CD4-positive, alpha-beta T cell (primary cell): ENCODE data around the gene IFITM10. TPM values are rescaled to one million over a fixed set of nuclear protein-coding genes. Genes with fewer than 3 reads are reported as not detected.

ENCODE experiments used
- ATAC-seq: fragments of 200-7000 bp; cut with Tn5 transposase; one replicate; pipeline ENCODE4 v1.10.0; 2022; ENCODE audit warnings: mild to moderate bottlenecking; ENCODE audit not compliant: poor library complexity
- CTCF ChIA-PET: fragments of 350-600 bp; sonication (Branson Sonifier 250); formaldehyde crosslinking; loops from one replicate; lab custom pipeline; 2021; ENCODE audit warnings: antibody characterized with exemption, inconsistent platforms; lab: Charles Lee
- POLR2A ChIA-PET: fragments of 350-600 bp; sonication (Branson Sonifier 250); formaldehyde crosslinking; loops from one replicate; lab custom pipeline; 2021; ENCODE audit warnings: antibody characterized with exemption, inconsistent platforms; lab: Charles Lee
- DNase-seq, 14 experiments: peaks; one replicate each; pipeline ENCODE4 v3.0.0-alpha.2; 2013 to 2020; ENCODE audit warnings: mixed read lengths in 2 of 14
- H3K27ac ChIP-seq, 2 donors: one replicate each; pipeline versions ENCODE4 v1.5.1 to v1.7.0; 2013; ENCODE audit warnings: low read length in 2 of 2, low read depth in 1 of 2, mild to moderate bottlenecking in 1 of 2
- H3K27me3 ChIP-seq, 2 experiments: 1 replicate in 1 of 2; 2 replicates in 1 of 2; pipeline versions ENCODE4 v1.6.1 to v1.7.0; 2013; ENCODE audit warnings: low read length in 2 of 2, control low read depth in 1 of 2, mild to moderate bottlenecking in 1 of 2, moderate library complexity in 1 of 2; ENCODE audit not compliant: insufficient read depth in 2 of 2, control insufficient read depth in 1 of 2
- H3K36me3 ChIP-seq: one replicate; pipeline ENCODE4 v1.6.1; 2013; ENCODE audit warnings: low read length, control low read depth; ENCODE audit not compliant: insufficient read depth
- H3K4me1 ChIP-seq: one replicate; pipeline ENCODE4 v1.6.1; 2013; ENCODE audit warnings: low read length, control low read depth; ENCODE audit not compliant: insufficient read depth
- H3K4me3 ChIP-seq: one replicate; pipeline ENCODE4 v1.5.1; 2013; ENCODE audit warnings: mild to moderate bottlenecking, low read length, moderate library complexity
- H3K9me3 ChIP-seq, 2 experiments: 1 replicate in 1 of 2; 2 replicates in 1 of 2; pipeline versions ENCODE4 v1.6.1 to v1.7.0; 2013; ENCODE audit warnings: low read length in 2 of 2, mild to moderate bottlenecking in 2 of 2, control low read depth in 1 of 2, moderate library complexity in 1 of 2; ENCODE audit not compliant: control insufficient read depth in 1 of 2, insufficient read depth in 1 of 2
- H3K27ac Mint-ChIP-seq: one replicate; pipeline ENCODE4 v1.8.0; 2020; ENCODE audit warnings: mixed read lengths
- H3K27me3 Mint-ChIP-seq: one replicate; pipeline ENCODE4 v1.8.0; 2021; ENCODE audit warnings: mixed read lengths
- H3K36me3 Mint-ChIP-seq: one replicate; pipeline ENCODE4 v1.8.0; 2021; ENCODE audit warnings: low read depth, mixed read lengths
- H3K4me1 Mint-ChIP-seq: one replicate; pipeline ENCODE4 v1.8.0; 2021; ENCODE audit warnings: low read depth, mixed read lengths
- H3K4me3 Mint-ChIP-seq: one replicate; pipeline ENCODE4 v1.8.0; 2020; ENCODE audit warnings: mild to moderate bottlenecking, mixed read lengths
- H3K9me3 Mint-ChIP-seq: one replicate; pipeline ENCODE4 v1.8.0; 2020; ENCODE audit warnings: mixed read lengths
- CTCF ChIP-seq: fragments of 200-600 bp; IDR thresholded peaks from one replicate; pipeline ENCODE4 v1.8.0; 2022; ENCODE audit warnings: antibody characterized with exemption, mild to moderate bottlenecking
- intact Hi-C, 2 experiments: fragments of 100-400 bp; cut with DNase I in 1 of 2; cut with micrococcal nuclease in 1 of 2; formaldehyde crosslinking; loops; one replicate each; pipeline versions ENCODE4 v1.15.1 to v1.9.0; 2023 to 2025; cut with DNase I, micrococcal nuclease
- total RNA-seq, 174 experiments: library from RNA in 2 of 174; stranded (reverse) in 2 of 174; gene quantifications; one replicate each; pipeline ENCODE4 v1.2.3 and lab custom pipeline; 2021 to 2026

The IFITM10 gene
- total RNA-seq, 2 experiments from 2014 or later = 1.7 TPM

GRCh38 chr11:1691878-1692707 lies 58.3 kb downstream of the IFITM10 start:
- CTCF ChIA-PET = interaction anchor here (2.4 to 4.2 kb wide), 2 partner anchors 140 to 310 kb away, joined by 20 to 116 read pairs; partner anchors contain the start of gene SYT8
- Histone ChIP-seq H3K27ac (no peak overlapping the region), H3K9me3 (no peaks in the 10 kb centered on the region), H3K27me3 (peaks cover 10 to 30% of the 10 kb centered on the region in 2 experiments), H3K4me3 (no peak overlapping the region), H3K4me1 (peaks cover 15% of the 10 kb centered on the region), H3K36me3 (no peaks in the 10 kb centered on the region)
- peaks cover 12% of the 10 kb centered on the region for H3K27me3 Mint-ChIP-seq
- H3K36me3 Mint-ChIP-seq = no peaks in the 10 kb centered on the region
- no peaks in the 10 kb centered on the region for H3K9me3 Mint-ChIP-seq
- no peak overlapping the region for H3K27ac Mint-ChIP-seq
- no peak overlapping the region for H3K4me3 Mint-ChIP-seq
- ATAC-seq = no peak
- no peak for TF ChIP-seq CTCF
- POLR2A ChIA-PET = no interaction called here
- intact Hi-C loops = loop anchor here (2.0 to 5.0 kb wide), 2 partner anchors 40 to 81 kb away; no protein-coding TSS in a partner anchor
- no peak for DNase-seq
- peaks cover 3% of the 10 kb centered on the region for H3K4me1 Mint-ChIP-seq

GRCh38 chr11:1691026-1691877 lies 59.1 kb downstream of the IFITM10 start:
- CTCF ChIA-PET = interaction anchor here (4.2 kb wide), 1 partner anchor 141 kb away, joined by 116 read pairs; the partner anchor contains the start of gene SYT8
- intact Hi-C loops = loop anchor here in 1 of 2 experiments (5.0 kb wide), 1 partner anchor 39 kb away; no protein-coding TSS in a partner anchor

More at GRCh38 chr11:1691026-1691877, 59.1 kb downstream of the IFITM10 start:
- peaks cover 3% of the 10 kb centered on the region for H3K4me1 Mint-ChIP-seq
- Histone ChIP-seq H3K27ac (no peak overlapping the region), H3K27me3 (peaks cover 10 to 30% of the 10 kb centered on the region in 2 experiments), H3K9me3 (no peaks in the 10 kb centered on the region), H3K4me3 (no peak overlapping the region), H3K36me3 (no peaks in the 10 kb centered on the region), H3K4me1 (peaks cover 15% of the 10 kb centered on the region)
- ATAC-seq (no peak), DNase-seq (no peak)
- H3K27ac Mint-ChIP-seq = no peak overlapping the region
- TF ChIP-seq CTCF = no peak
- POLR2A ChIA-PET = no interaction called here
- H3K36me3 Mint-ChIP-seq = no peaks in the 10 kb centered on the region
- no peaks in the 10 kb centered on the region for H3K9me3 Mint-ChIP-seq
- H3K4me3 Mint-ChIP-seq = no peak overlapping the region
- H3K27me3 Mint-ChIP-seq = peaks cover 12% of the 10 kb centered on the region
